Activated CD4-positive, alpha-beta T cell treated with anti-CD3 and anti-CD28 coated beads, Interleukin-2, amount 50 U/mL, for 24 hours (primary cell): ENCODE results near the gene DNAJC10.
"Not testable (repeated sequence)": the region's sequence is repeated elsewhere in the genome, so short reads cannot be mapped to it uniquely, and the experiment has no call there.

Source experiments
- DNase-seq, 2 donors: peaks; one replicate each; pipeline ENCODE4 v3.0.0-alpha.2; 2020; ENCODE audit warnings: low read depth in 1 of 2, low spot score in 1 of 2

Gene DNAJC10

GRCh38 chr2:182782686-182783085 lies 66.6 kb downstream of the DNAJC10 start:
- DNase-seq = not testable (repeated sequence)

- DNase-seq = no peak
Measured at GRCh38 chr2:182784058-182784706, 68.1 kb downstream of the DNAJC10 start.

- no peak for DNase-seq
Measured at GRCh38 chr2:182784777-182785176, 68.7 kb downstream of the DNAJC10 start.

- DNase-seq = no peak
Measured at GRCh38 chr2:182792441-182792840, 76.4 kb downstream of the DNAJC10 start.

- no peak for DNase-seq
Measured at GRCh38 chr2:182798736-182799135, 82.7 kb downstream of the DNAJC10 start.

GRCh38 chr2:182804128-182804527 lies 88.1 kb downstream of the DNAJC10 start:
- no peak for DNase-seq

GRCh38 chr2:182807319-182807718 lies 91.3 kb downstream of the DNAJC10 start:
- DNase-seq = no peak

- no peak for DNase-seq
Measured at GRCh38 chr2:182810087-182810486, 94.0 kb downstream of the DNAJC10 start.

GRCh38 chr2:182814380-182814779 lies 98.3 kb downstream of the DNAJC10 start:
- no peak for DNase-seq

- no peak for DNase-seq
Measured at GRCh38 chr2:182814804-182815203, 98.7 kb downstream of the DNAJC10 start.

- no peak for DNase-seq
Measured at GRCh38 chr2:182816866-182817265, 100.8 kb downstream of the DNAJC10 start.

- no peak for DNase-seq
Measured at GRCh38 chr2:182817558-182817957, 101.5 kb downstream of the DNAJC10 start.

- DNase-seq = no peak
Measured at GRCh38 chr2:182818501-182818900, 102.4 kb downstream of the DNAJC10 start.

- DNase-seq = no peak
Measured at GRCh38 chr2:182818925-182819324, 102.9 kb downstream of the DNAJC10 start.

- DNase-seq = no peak
Measured at GRCh38 chr2:182819412-182819811, 103.4 kb downstream of the DNAJC10 start.

- DNase-seq = no peak
Measured at GRCh38 chr2:182821182-182821581, 105.1 kb downstream of the DNAJC10 start.

- DNase-seq = no peak
Measured at GRCh38 chr2:182822733-182823132, 106.7 kb downstream of the DNAJC10 start.

- DNase-seq = no peak
Measured at GRCh38 chr2:182824056-182824766, 108.2 kb downstream of the DNAJC10 start.

- no peak for DNase-seq
Measured at GRCh38 chr2:182824767-182825158, 108.7 kb downstream of the DNAJC10 start.

GRCh38 chr2:182826064-182826463 lies 110.0 kb downstream of the DNAJC10 start:
- no peak for DNase-seq

GRCh38 chr2:182826496-182826895 lies 110.4 kb downstream of the DNAJC10 start:
- no peak for DNase-seq

GRCh38 chr2:182827182-182827879 lies 111.3 kb downstream of the DNAJC10 start:
- DNase-seq = no peak
